ENCODE data around the gene NELFA. TPM values are rescaled to one million over a fixed set of nuclear protein-coding genes. Genes with fewer than 3 reads are reported as not detected.

NELFA gene
- total and polyA plus RNA-seq, 12 donors: 8.8 to 19.7 (median 11.1) TPM

DNA sequence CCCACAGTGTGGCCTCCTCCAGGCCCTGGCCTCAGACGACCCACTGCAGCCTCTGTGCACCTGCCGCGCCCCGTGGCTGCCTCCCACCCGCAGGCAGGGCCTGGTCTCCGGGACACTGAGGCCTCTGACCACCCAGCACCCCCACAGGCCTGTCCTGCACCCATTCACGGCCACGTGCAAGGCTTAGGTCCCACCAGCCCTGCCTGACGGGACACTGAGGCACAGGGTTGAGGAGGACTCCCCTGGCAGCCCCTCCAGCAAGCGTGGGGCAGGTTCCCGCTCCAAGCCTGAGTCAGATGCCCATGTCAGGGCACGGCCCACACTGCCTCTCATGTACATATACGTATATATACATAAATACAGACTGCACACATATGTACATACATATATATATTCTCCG is 23.5 kb downstream of the NELFA start:
- H3K4me3 ChIP-seq: no peak overlapping the region
- H3K27me3 ChIP-seq: no peaks in the 10 kb centered on the region
- DNase-seq (no peak), ATAC-seq (peak in 1 of 8 donors; percentile 5)
- H3K27ac ChIP-seq: no peak overlapping the region
- intact Hi-C loops (cut with DNase I): no loop called here
- WGBS, 2 donors: 91 to 93% methylated on average over 14 of the region's 14 CpGs
- TF ChIP-seq, protein P1, sequence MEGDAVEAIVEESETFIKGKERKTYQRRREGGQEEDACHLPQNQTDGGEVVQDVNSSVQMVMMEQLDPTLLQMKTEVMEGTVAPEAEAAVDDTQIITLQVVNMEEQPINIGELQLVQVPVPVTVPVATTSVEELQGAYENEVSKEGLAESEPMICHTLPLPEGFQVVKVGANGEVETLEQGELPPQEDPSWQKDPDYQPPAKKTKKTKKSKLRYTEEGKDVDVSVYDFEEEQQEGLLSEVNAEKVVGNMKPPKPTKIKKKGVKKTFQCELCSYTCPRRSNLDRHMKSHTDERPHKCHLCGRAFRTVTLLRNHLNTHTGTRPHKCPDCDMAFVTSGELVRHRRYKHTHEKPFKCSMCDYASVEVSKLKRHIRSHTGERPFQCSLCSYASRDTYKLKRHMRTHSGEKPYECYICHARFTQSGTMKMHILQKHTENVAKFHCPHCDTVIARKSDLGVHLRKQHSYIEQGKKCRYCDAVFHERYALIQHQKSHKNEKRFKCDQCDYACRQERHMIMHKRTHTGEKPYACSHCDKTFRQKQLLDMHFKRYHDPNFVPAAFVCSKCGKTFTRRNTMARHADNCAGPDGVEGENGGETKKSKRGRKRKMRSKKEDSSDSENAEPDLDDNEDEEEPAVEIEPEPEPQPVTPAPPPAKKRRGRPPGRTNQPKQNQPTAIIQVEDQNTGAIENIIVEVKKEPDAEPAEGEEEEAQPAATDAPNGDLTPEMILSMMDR (IDR thresholded peaks at IDR 0.05): no peak
- no peaks in the 10 kb centered on the region for H3K9me3 ChIP-seq
- peaks cover 6 to 100% (median 71%) of the 10 kb centered on the region in 9 donors for H3K36me3 ChIP-seq
- H3K4me1 ChIP-seq: peaks cover 0 to 16% (median 8%) of the 10 kb centered on the region in 9 donors

DNA sequence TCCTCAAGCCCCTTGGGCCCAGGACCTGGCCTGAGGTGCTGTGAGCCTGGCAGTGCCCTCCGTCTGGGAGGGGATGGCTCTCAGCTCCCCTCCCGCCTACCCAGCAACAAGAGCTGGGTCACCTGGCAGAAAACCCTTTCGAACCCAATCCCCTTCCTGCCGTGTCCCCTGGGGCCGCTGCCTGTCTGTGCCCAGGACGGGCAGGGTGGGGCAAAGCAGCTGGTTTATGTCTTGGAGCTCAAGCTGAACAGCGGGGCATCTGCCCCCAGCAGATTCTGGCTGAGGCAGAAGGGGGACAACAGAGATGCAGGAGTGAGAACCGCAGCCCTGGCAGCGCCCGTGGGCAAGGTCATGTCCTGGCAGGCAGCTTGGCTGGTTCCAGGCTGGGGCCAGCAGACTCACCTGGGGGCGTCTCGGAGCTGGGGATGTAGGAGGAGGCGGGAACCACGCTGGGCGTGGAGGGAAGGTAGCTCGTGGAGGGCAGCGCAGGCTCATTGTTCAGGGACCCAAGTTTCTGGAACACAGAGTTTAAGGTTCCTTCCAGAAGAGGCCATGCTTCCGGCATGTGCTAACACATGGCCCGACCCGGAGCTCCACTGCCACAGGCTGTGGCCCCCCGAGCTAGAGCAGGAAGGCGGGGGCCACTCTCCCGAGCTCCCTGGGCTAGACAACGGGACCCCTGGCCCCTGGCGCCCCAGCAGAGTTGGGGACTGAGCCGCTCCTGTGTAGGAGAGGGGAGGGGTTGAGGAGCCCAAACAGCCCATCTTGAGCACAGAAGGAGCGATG is 24.2 kb downstream of the NELFA start:
- intact Hi-C loops (cut with DNase I): no loop called here
- no peak for DNase-seq
- Histone ChIP-seq H3K4me3 (no peak overlapping the region), H3K27me3 (no peaks in the 10 kb centered on the region), H3K27ac (peak overlapping the region in 3 of 10 donors; percentile 1 to 37 (median 34)), H3K36me3 (peaks cover 6 to 100% (median 69%) of the 10 kb centered on the region in 9 donors), H3K4me1 (peaks cover 0 to 16% (median 8%) of the 10 kb centered on the region in 9 donors), H3K9me3 (no peaks in the 10 kb centered on the region)
- WGBS, 2 donors: 68 to 73% methylated on average over 27 of the region's 27 CpGs
- peak in 6 of 8 donors; percentile 10 to 34 (median 22) for ATAC-seq
- TF ChIP-seq, protein P1 (IDR thresholded peaks at IDR 0.05): no peak

DNA sequence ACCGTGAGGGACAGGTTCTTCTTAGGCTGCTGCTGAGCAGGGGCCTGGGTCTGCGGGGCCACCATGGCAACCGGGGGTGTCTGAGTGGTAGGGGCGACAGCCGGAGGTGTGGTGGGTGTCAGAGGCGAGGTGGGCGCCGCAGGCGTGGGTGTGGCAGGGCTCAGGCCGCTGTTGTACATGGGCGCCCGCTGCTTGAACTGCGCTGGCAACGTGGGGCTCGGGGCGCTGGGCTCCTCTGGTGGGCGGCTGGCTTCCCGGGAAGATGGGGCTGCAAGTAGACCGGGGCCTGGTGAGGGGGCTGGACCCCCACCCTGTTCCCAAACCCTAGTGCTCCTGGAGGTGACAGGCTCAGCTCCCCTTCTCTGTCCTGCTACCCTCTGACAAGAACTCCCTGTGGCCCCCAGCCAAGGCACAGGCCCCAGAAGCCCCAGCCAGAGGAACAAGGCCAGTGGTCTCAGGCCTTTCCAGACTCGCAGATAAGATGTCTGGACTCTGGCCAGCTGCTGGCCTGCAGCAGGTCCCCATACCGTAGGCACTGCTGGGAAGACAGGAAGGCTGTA is 24.8 kb downstream of the NELFA start:
- ATAC-seq (peak in 7 of 8 donors; percentile 15 to 67 (median 52)), DNase-seq (peak; percentile 50 to 52)
- intact Hi-C loops (cut with DNase I): no loop called here
- 83 to 85% methylated on average over 21 of the region's 21 CpGs for WGBS, 2 donors
- peaks cover 6 to 100% (median 68%) of the 10 kb centered on the region in 9 donors for H3K36me3 ChIP-seq
- peak overlapping the region in 3 of 10 donors; percentile 1 to 37 (median 34) for H3K27ac ChIP-seq
- no peaks in the 10 kb centered on the region for H3K27me3 ChIP-seq
- H3K4me1 ChIP-seq: peaks cover 0 to 16% (median 8%) of the 10 kb centered on the region in 9 donors
- H3K4me3 ChIP-seq: no peak overlapping the region
- no peaks in the 10 kb centered on the region for H3K9me3 ChIP-seq
- TF ChIP-seq, protein P1 (IDR thresholded peaks at IDR 0.05): no peak

DNA sequence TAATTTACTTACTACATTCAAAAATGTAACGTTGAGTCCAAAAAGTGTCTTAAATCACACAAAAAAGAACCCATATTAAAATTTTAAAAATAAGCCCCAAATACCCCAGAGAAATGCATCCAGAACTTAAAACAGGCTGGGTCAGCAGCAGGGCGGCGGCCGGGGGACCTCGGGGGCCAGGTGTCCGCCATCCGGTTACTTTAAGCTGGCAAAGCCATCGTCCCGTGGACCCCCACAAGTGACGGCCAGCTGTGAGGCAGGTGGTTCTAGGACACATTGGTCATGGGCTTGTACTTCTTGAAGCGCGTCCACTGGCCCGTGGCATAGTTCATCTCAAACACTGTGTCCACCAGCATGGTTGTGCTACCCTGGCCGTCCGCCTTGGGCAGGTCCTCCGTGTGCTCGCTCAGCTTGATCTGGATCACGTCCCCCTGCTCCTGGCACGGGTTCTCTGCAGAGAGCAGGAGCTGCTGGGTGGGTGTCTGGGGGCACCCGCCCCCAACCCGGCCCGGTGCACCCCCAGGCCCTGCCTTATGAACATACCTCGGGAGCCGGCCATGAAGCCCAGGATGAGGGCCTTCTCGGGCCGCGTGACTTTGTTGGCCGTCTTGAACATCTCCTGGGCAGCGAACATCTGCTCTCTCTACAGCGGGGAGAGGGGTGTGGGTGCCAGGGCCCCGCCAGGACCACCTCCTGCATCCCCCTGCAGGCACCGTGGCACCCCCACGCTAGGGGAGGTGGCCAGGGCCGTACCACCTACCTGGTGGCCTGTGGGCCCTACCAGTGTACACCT is 25.5 kb downstream of the NELFA start:
- no peak overlapping the region for H3K4me3 ChIP-seq
- peaks cover 0 to 16% (median 8%) of the 10 kb centered on the region in 9 donors for H3K4me1 ChIP-seq
- no peaks in the 10 kb centered on the region for H3K27me3 ChIP-seq
- no peak for DNase-seq
- H3K27ac ChIP-seq: no peak overlapping the region
- TF ChIP-seq, protein P1 (IDR thresholded peaks at IDR 0.05): no peak
- peaks cover 6 to 100% (median 67%) of the 10 kb centered on the region in 9 donors for H3K36me3 ChIP-seq
- 93 to 94% methylated on average over 34 of the region's 34 CpGs for WGBS, 2 donors
- intact Hi-C loops (cut with DNase I): no loop called here
- H3K9me3 ChIP-seq: no peaks in the 10 kb centered on the region
- peak in 2 of 8 donors; percentile 4 to 18 for ATAC-seq
